Activated T-cell treated with anti-CD3 and anti-CD28 coated beads, Interleukin-2, amount 50 U/mL, for 72 hours (primary cell): Measurements from ENCODE around the gene GPC3. TPM values are rescaled to one million over a fixed set of nuclear protein-coding genes. Genes with fewer than 3 reads are reported as not detected.
"Not testable (repeated sequence)": the region's sequence is repeated elsewhere in the genome, so short reads cannot be mapped to it uniquely, and the experiment has no call there.

Experiments used
- ATAC-seq, 2 donors: fragments of 150-1000 bp; cut with Tn5 transposase; replicated peaks in 1 of 2; 2 replicates each; pipeline ENCODE4 v1.10.0; 2021; ENCODE audit warnings: moderate library complexity in 2 of 2, mild to moderate bottlenecking in 1 of 2
- DNase-seq, 2 donors: peaks; one replicate each; pipeline ENCODE4 v3.0.0; 2021 to 2022; ENCODE audit warnings: mixed read lengths in 1 of 2
- H3K27ac Mint-ChIP-seq: one replicate; pipeline ENCODE4 v1.8.0; 2022; ENCODE audit warnings: mild to moderate bottlenecking, moderate library complexity, mixed read lengths
- H3K27me3 Mint-ChIP-seq: one replicate; pipeline ENCODE4 v1.8.0; 2022; ENCODE audit warnings: low read depth, mixed read lengths
- H3K36me3 Mint-ChIP-seq, 2 donors: one replicate each; pipeline ENCODE4 v1.8.0; 2022; ENCODE audit warnings: mixed read lengths in 2 of 2, mild to moderate bottlenecking in 1 of 2; ENCODE audit not compliant: insufficient read depth in 2 of 2
- H3K4me1 Mint-ChIP-seq: one replicate; pipeline ENCODE4 v1.8.0; 2022; ENCODE audit warnings: low read depth, mixed read lengths
- H3K4me3 Mint-ChIP-seq, 2 donors: one replicate each; pipeline ENCODE4 v1.8.0; 2022; ENCODE audit warnings: mild to moderate bottlenecking in 2 of 2, mixed read lengths in 2 of 2, moderate library complexity in 2 of 2
- H3K9me3 Mint-ChIP-seq, 2 donors: one replicate each; pipeline ENCODE4 v1.8.0; 2022; ENCODE audit warnings: mixed read lengths in 2 of 2
- total RNA-seq, 2 donors: library from RNA; stranded (reverse); gene quantifications; one replicate each; pipeline ENCODE4 v1.2.3, GENCODE V29; 2022

Gene GPC3
- total RNA-seq, 2 donors from 2014 or later: 0.39 to 0.41 TPM

DNA sequence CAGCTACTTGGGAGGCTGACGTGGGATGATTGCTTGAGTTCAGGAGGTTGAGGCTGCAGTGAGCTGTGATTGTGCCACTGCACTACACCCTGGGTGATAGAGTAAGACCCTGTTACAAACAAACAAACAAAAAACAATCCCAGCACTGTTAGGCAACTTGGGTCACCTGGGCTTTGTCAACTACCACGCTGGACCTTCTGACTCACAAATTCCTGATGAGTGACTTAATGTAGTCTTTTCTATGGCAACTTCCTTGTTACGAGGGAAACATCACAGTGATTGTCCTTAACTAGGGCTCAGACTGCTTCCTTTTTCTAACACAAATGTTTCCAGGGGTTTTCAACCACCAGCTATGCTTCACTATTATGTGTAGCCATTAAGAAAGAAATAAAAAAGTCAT, 441.3 kb downstream of the GPC3 start:
- peaks cover 14% of the 10 kb centered on the region for H3K27me3 Mint-ChIP-seq
- no peaks in the 10 kb centered on the region for H3K36me3 Mint-ChIP-seq
- H3K27ac Mint-ChIP-seq: no peak overlapping the region

DNA sequence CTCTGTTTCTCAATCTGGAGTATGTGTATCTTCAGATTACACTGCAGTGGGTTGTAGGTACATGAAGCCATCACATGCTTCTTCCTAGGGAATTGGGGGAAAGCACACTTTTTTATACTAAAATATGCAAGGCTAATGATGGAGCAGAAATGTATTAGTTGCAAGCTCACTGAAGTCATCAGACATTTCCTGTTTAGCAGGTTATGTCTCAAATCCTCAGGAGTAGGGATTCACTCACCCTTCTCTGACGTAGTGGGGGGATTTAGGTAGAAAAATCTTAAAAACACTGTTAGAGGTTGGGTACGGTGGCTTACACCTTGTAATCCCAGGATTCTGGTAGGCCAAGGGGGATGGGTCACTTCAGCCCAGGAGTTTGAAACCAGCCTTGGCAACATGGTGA, 441.7 kb downstream of the GPC3 start:
- DNase-seq (no peak), ATAC-seq (no peak)
- H3K4me3 Mint-ChIP-seq: no peak overlapping the region
- no peaks in the 10 kb centered on the region for H3K9me3 Mint-ChIP-seq
- H3K36me3 Mint-ChIP-seq: no peaks in the 10 kb centered on the region
- H3K4me1 Mint-ChIP-seq: no peaks in the 10 kb centered on the region
- H3K27me3 Mint-ChIP-seq: peaks cover 10% of the 10 kb centered on the region
- no peak overlapping the region for H3K27ac Mint-ChIP-seq

More for the DNA sequence above, 441.3 kb downstream of the GPC3 start:
- no peak for DNase-seq
- ATAC-seq: no peak
- no peaks in the 10 kb centered on the region for H3K4me1 Mint-ChIP-seq
- no peak overlapping the region for H3K4me3 Mint-ChIP-seq
- H3K9me3 Mint-ChIP-seq: no peaks in the 10 kb centered on the region

- Mint-ChIP-seq H3K27ac (no peak overlapping the region), H3K4me1 (no peaks in the 10 kb centered on the region), H3K4me3 (no peak overlapping the region), H3K27me3 (peaks cover 8% of the 10 kb centered on the region), H3K36me3 (no peaks in the 10 kb centered on the region), H3K9me3 (no peaks in the 10 kb centered on the region)
- ATAC-seq (no peak), DNase-seq (no peak)
Observed at GRCh38 chrX:133542476-133542875, 442.9 kb downstream of the GPC3 start.

DNA sequence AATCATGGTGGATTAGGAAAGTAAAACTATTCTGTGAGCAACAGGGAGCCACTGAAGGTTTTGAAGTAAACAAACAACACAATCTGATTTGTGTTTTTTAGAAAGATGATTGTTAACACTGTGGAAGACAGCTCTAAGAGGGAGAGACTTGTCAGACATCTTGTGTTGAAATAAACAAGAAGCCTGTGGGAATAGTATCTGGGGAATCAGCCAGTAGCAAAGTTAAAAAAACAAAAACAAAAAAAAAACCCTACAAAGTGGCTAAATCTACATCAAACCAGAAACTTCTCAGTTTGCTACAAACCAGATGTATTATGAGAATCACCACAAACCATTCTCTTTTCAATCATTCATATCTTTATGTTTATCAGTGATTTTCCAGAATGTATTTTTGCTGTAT, 444.4 kb downstream of the GPC3 start:
- DNase-seq (no peak), ATAC-seq (no peak)
- Mint-ChIP-seq H3K27me3 (peaks cover 14% of the 10 kb centered on the region), H3K4me3 (no peak overlapping the region), H3K36me3 (no peaks in the 10 kb centered on the region), H3K9me3 (no peaks in the 10 kb centered on the region), H3K4me1 (no peaks in the 10 kb centered on the region), H3K27ac (no peak overlapping the region)

- Mint-ChIP-seq H3K9me3 (no peaks in the 10 kb centered on the region), H3K4me3 (no peak overlapping the region), H3K36me3 (no peaks in the 10 kb centered on the region), H3K27ac (no peak overlapping the region), H3K4me1 (no peaks in the 10 kb centered on the region), H3K27me3 (peaks cover 14% of the 10 kb centered on the region)
- ATAC-seq (no peak), DNase-seq (no peak)
Observed at GRCh38 chrX:133538148-133538547, 447.2 kb downstream of the GPC3 start.

DNA sequence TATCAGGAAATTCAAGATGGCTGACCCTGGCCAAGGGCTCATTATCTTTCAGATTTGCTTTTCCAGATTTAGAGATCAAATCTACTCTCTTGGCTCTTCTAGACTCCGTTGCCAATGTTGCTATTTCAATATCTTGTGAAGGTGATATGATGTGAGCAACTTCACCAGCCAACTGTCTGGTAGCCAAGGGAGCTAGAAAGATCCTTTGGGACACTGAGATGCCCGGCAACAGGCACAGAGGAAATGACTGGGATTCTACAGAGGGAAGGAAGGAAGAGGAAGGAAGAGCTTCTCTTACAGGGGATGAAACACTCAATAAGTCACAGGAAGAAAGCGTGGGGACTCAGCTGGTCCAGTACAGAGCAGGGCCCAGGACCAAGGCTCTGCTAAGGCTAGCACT, 448.3 kb downstream of the GPC3 start:
- Mint-ChIP-seq H3K4me1 (no peaks in the 10 kb centered on the region), H3K36me3 (no peaks in the 10 kb centered on the region), H3K27ac (no peak overlapping the region), H3K9me3 (no peaks in the 10 kb centered on the region), H3K27me3 (peaks cover 11% of the 10 kb centered on the region), H3K4me3 (no peak overlapping the region)
- no peak for DNase-seq
- ATAC-seq: no peak

- Mint-ChIP-seq H3K4me3 (no peak overlapping the region), H3K27ac (no peak overlapping the region), H3K27me3 (peaks cover 6% of the 10 kb centered on the region), H3K36me3 (no peaks in the 10 kb centered on the region), H3K4me1 (no peaks in the 10 kb centered on the region), H3K9me3 (no peaks in the 10 kb centered on the region)
- ATAC-seq (no peak), DNase-seq (no peak)
Observed at GRCh38 chrX:133535066-133535465, 450.3 kb downstream of the GPC3 start.

- ATAC-seq (no peak), DNase-seq (no peak)
- H3K4me1 Mint-ChIP-seq: no peaks in the 10 kb centered on the region
- peaks cover 6% of the 10 kb centered on the region for H3K27me3 Mint-ChIP-seq
- no peak overlapping the region for H3K4me3 Mint-ChIP-seq
- H3K27ac Mint-ChIP-seq: no peak overlapping the region
- no peaks in the 10 kb centered on the region for H3K36me3 Mint-ChIP-seq
- H3K9me3 Mint-ChIP-seq: no peaks in the 10 kb centered on the region
Observed at GRCh38 chrX:133534172-133534571, 451.2 kb downstream of the GPC3 start.

- Mint-ChIP-seq H3K36me3 (no peaks in the 10 kb centered on the region), H3K4me1 (no peaks in the 10 kb centered on the region)
Observed at GRCh38 chrX:133533249-133533648, 452.1 kb downstream of the GPC3 start.

GRCh38 chrX:133530960-133531359, 454.4 kb downstream of the GPC3 start:
- Mint-ChIP-seq H3K4me3 (no peak overlapping the region), H3K27me3 (no peaks in the 10 kb centered on the region), H3K9me3 (no peaks in the 10 kb centered on the region), H3K36me3 (no peaks in the 10 kb centered on the region), H3K4me1 (no peaks in the 10 kb centered on the region), H3K27ac (no peak overlapping the region)
- DNase-seq: no peak
- no peak for ATAC-seq

More at GRCh38 chrX:133533249-133533648, 452.1 kb downstream of the GPC3 start:
- DNase-seq: no peak
- Mint-ChIP-seq H3K9me3 (no peaks in the 10 kb centered on the region), H3K27ac (no peak overlapping the region), H3K4me3 (no peak overlapping the region), H3K27me3 (peaks cover 6% of the 10 kb centered on the region)
- no peak for ATAC-seq

DNA sequence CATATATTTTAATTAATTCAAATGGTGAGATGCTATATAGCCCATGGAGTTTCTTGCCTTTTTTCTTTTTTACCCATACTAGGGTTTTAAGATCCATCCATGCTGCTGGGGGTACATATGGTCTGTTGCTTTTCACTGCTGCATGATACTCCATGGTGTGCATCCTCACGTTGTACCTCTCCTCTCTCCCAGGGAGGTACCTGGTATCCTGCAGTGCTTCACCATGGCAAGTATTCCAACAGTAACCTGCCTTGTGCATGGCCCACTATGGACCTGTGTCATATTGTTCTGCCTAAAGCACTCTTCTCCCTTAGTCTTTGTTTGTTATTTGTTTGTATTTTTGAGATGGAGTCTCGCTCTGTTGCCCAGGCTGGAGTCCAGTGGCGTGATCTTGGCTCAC, 455.8 kb downstream of the GPC3 start:
- Mint-ChIP-seq H3K27me3 (no peaks in the 10 kb centered on the region), H3K4me3 (no peak overlapping the region), H3K4me1 (no peaks in the 10 kb centered on the region), H3K27ac (no peak overlapping the region), H3K36me3 (no peaks in the 10 kb centered on the region), H3K9me3 (no peaks in the 10 kb centered on the region)
- no peak for ATAC-seq
- no peak for DNase-seq

- Mint-ChIP-seq H3K9me3 (no peaks in the 10 kb centered on the region), H3K27ac (no peak overlapping the region), H3K27me3 (no peaks in the 10 kb centered on the region), H3K36me3 (no peaks in the 10 kb centered on the region), H3K4me3 (no peak overlapping the region), H3K4me1 (no peaks in the 10 kb centered on the region)
- no peak for ATAC-seq
- no peak for DNase-seq
Observed at GRCh38 chrX:133527825-133528224, 457.6 kb downstream of the GPC3 start.

- no peak for ATAC-seq
- no peak for DNase-seq
- Mint-ChIP-seq H3K9me3 (no peaks in the 10 kb centered on the region), H3K36me3 (no peaks in the 10 kb centered on the region), H3K27ac (no peak overlapping the region), H3K4me1 (no peaks in the 10 kb centered on the region), H3K4me3 (no peak overlapping the region), H3K27me3 (no peaks in the 10 kb centered on the region)
Observed at GRCh38 chrX:133527415-133527814, 458.0 kb downstream of the GPC3 start.

GRCh38 chrX:133526773-133527172, 458.6 kb downstream of the GPC3 start:
- not testable (repeated sequence) for DNase-seq, H3K4me1 Mint-ChIP-seq, H3K27ac Mint-ChIP-seq, H3K9me3 Mint-ChIP-seq, H3K27me3 Mint-ChIP-seq, ATAC-seq, H3K4me3 Mint-ChIP-seq, H3K36me3 Mint-ChIP-seq
